Activated naive CD8-positive, alpha-beta T cell treated with anti-CD3 and anti-CD28 coated beads for 36 hours (primary cell): Measurements from ENCODE around the gene DTYMK. TPM values are rescaled to one million over a fixed set of nuclear protein-coding genes. Genes with fewer than 3 reads are reported as not detected.
"Not testable (repeated sequence)": the region's sequence is repeated elsewhere in the genome, so short reads cannot be mapped to it uniquely, and the experiment has no call there.

Experiments
- DNase-seq: peaks from one replicate; pipeline ENCODE4 v3.0.0; 2021
- H3K27ac Mint-ChIP-seq: one replicate; pipeline ENCODE4 v1.8.0; 2022; ENCODE audit warnings: mild to moderate bottlenecking, moderate library complexity, mixed read lengths
- H3K27me3 Mint-ChIP-seq: one replicate; pipeline ENCODE4 v1.8.0; 2022; ENCODE audit warnings: mild to moderate bottlenecking, mixed read lengths
- H3K36me3 Mint-ChIP-seq: one replicate; pipeline ENCODE4 v1.8.0; 2021; ENCODE audit warnings: mild to moderate bottlenecking, mixed read lengths
- H3K4me1 Mint-ChIP-seq: one replicate; pipeline ENCODE4 v1.8.0; 2021; ENCODE audit warnings: mixed read lengths
- H3K4me3 Mint-ChIP-seq: one replicate; pipeline ENCODE4 v1.8.0; 2022; ENCODE audit warnings: mild to moderate bottlenecking, moderate library complexity, mixed read lengths
- H3K9me3 Mint-ChIP-seq: one replicate; pipeline ENCODE4 v1.8.0; 2022; ENCODE audit warnings: mixed read lengths
- total RNA-seq, 2 experiments: library from RNA; stranded (reverse); gene quantifications; one replicate each; pipeline ENCODE4 v1.2.3, GENCODE V29; 2021

Gene DTYMK
- total RNA-seq, 2 experiments from 2014 or later: 116 to 121 TPM

DNA sequence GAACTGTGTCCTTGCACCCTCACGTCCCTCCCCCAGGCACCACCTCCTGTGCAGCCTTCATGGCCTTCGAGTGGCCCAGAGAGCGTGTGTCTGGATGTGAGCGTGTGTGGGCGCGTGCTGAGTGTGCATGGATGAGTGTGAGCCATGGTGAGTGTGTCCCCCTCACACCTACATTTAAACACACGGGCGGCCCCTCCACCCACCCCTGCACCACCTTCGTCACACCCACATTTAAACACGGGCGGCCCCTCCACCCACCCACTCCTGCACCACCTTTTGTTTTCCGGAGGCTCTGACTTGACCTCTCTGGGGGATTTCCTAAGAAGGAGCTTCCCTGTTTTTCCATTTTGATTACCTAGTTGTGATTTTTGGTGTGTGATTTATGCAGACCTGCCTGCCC, 17.8 kb downstream of the DTYMK start:
- Mint-ChIP-seq H3K4me3 (no peak overlapping the region), H3K9me3 (no peaks in the 10 kb centered on the region), H3K27me3 (no peaks in the 10 kb centered on the region), H3K4me1 (peaks cover 7% of the 10 kb centered on the region), H3K36me3 (peaks cover 5% of the 10 kb centered on the region), H3K27ac (no peak overlapping the region)
- no peak for DNase-seq

DNA sequence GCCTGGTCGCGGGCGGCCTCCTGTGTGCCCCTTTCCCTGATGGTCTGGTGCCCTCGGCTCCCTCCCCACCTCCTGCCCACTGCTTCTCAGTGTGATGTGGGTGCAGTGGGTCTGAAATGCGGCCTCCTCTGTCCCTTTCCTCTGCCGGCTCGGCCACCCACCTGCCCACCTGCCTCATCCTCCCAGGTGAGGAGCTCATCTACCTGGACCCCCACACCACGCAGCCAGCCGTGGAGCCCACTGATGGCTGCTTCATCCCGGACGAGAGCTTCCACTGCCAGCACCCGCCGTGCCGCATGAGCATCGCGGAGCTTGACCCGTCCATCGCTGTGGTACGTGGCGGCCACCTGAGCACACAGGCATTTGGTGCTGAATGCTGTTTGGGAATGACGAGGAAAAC, 18.3 kb downstream of the DTYMK start:
- Mint-ChIP-seq H3K4me3 (no peak overlapping the region), H3K27ac (no peak overlapping the region), H3K9me3 (no peaks in the 10 kb centered on the region), H3K27me3 (no peaks in the 10 kb centered on the region), H3K36me3 (peaks cover 5% of the 10 kb centered on the region), H3K4me1 (peaks cover 5% of the 10 kb centered on the region)
- no peak for DNase-seq

DNA sequence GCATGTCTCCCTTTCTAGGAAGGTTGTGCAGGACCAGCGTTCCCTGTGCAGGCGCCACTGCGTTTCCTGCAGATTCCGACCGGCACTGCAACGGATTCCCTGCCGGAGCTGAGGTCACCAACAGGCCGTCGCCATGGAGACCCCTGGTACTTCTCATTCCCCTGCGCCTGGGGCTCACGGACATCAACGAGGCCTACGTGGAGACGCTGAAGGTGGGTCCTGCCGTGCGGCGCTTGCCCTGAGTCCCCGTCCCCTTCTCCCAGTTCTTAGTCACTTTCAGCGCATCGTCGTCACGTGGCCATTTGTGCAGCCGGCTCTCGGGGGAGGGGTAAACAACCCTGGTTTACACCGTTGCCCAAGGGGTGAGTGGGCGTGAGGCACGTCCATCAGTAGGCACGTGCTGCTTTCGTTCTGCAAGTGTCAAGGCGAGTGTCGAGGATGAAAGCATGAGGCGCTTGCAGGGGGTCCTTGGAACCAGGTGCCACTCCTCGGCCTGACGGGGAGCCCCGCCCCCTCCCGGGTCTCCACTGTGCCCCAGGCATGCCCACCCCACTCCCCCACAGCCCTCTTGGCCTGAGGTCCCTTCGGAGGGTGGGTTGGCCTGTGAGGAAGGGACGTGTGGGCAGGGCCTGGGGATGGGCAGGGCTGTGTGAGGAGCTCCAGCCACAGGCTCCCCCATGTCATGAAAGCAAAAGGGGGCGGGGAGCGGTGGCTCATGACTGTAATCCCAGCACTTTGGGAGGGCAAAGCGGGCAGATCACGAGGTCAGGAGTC, 19.8 kb downstream of the DTYMK start:
- H3K4me1 Mint-ChIP-seq: peaks cover 5% of the 10 kb centered on the region
- no peak for DNase-seq

DNA sequence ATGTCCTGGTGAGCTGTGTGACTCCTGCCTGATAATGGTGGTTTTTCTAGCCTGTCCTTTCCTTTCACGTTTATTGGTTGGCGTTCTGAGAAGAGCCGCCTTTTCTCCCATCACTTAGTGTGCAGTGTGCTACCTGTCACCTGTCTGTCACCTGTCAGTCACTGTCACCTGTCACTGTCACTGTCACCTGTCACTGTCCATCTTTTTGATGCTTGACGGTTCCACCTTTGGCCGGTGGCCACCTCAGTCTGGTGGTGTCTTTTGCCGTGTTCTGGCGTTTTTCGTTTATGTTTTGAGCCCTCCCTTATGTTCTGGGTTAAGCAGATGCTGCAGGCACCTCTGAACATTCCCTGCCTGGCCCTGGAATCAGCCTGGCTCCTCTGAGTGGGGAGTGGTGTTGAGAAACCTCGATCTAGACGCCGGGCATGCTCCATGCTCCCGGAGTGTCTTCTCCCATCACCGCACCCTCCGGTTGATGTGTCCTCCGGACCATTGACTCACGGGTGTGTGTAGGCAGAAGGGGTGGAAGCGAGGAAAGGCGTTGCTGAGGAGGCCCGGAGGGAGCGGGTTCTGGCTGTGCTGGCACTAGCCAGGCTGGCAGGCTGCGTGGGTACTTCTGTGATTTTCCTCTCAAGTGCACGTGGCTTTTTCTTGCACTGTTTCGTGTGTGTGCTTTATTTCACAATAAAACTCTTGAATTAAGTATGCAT, 20.7 kb downstream of the DTYMK start:
- H3K9me3 Mint-ChIP-seq: no peaks in the 10 kb centered on the region
- peaks cover 5% of the 10 kb centered on the region for H3K36me3 Mint-ChIP-seq
- H3K4me1 Mint-ChIP-seq: peaks cover 5% of the 10 kb centered on the region
- H3K4me3 Mint-ChIP-seq: no peak overlapping the region
- no peak overlapping the region for H3K27ac Mint-ChIP-seq
- no peaks in the 10 kb centered on the region for H3K27me3 Mint-ChIP-seq
- no peak for DNase-seq

More for the DNA sequence above, 19.8 kb downstream of the DTYMK start:
- Mint-ChIP-seq H3K27ac (no peak overlapping the region), H3K36me3 (peaks cover 5% of the 10 kb centered on the region), H3K4me3 (no peak overlapping the region), H3K27me3 (no peaks in the 10 kb centered on the region), H3K9me3 (no peaks in the 10 kb centered on the region)

DNA sequence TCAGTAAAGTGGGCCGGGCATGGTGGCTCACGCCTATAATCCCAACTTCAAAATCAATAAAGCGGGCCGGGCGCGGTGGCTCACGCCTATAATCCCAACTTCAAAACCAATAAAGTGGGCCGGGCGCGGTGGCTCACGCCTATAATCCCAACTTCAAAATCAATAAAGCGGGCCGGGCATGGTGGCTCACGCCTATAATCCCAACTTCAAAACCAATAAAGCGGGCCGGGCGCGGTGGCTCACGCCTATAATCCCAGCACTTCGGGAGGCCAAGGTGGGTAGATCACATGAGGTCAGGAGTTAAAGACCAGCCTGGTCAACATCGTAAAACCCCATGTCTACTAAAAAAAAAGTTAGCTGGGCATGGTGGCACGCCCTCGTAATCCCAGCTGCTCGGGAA, 23.9 kb downstream of the DTYMK start:
- not testable (repeated sequence) for H3K27ac Mint-ChIP-seq, DNase-seq, H3K9me3 Mint-ChIP-seq, H3K4me3 Mint-ChIP-seq, H3K4me1 Mint-ChIP-seq, H3K27me3 Mint-ChIP-seq
- H3K36me3 Mint-ChIP-seq: peaks cover 11% of the 10 kb centered on the region

DNA sequence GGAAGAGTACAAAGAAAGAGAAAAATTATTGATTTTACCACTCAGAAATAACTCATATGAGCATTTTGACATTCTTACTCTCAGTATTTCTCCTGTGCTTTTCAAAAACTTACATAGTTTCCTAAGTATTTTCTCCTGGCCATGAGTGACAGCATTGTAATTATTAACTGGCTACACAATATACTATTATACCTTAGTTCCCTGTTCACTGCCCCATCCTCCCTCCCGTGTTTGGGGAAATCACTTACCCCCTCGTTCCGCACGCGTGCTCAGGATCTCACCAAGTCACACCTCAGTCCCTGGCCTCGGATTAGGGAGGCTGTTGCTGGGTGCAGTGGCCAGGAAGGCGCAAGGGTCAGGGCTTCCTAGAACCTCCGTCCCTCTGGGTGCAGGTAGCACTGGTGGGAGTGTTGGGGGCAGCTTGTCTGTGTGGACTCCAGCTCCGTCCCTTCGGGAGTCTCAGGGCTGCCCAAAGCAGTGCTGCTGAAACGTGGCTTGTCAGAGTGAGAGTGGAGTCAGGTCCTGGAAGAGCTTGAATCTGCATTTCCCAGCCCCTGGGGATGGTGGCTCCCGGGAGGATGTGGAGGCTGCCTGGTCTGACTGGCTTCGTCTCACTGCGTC, 25.9 kb downstream of the DTYMK start:
- Mint-ChIP-seq H3K27ac (no peak overlapping the region), H3K27me3 (no peaks in the 10 kb centered on the region), H3K9me3 (no peaks in the 10 kb centered on the region), H3K4me3 (no peak overlapping the region), H3K4me1 (peaks cover 5% of the 10 kb centered on the region), H3K36me3 (peaks cover 18% of the 10 kb centered on the region)
- no peak for DNase-seq

DNA sequence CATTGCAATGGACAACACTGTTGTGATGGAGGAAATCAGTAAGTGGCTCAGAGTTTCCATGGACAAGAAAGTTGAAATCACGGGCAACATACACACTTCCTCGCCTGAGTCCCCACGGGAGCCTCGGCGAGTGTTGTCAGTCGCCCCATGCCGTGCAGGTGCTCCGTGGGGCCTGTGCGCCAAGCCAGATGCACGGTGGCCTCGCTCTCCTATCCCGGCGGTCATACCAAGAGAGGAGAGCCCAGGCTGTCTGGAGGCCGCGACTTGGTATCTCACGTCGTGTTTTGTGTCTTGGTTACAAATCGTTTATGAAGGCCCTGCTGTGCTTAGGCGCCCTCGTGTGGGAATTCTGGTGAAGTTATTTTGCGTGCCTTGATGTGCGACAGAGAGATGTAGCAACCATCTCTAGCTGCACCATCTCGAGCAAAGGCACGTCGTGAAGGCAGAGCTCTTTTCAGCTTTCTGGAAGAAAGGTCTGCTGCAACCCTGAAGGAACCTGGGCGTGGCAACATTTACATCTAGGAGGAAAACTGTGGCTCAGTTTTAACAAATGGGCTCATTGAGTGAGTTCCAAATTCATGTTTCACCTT, 27.4 kb downstream of the DTYMK start:
- Mint-ChIP-seq H3K9me3 (no peaks in the 10 kb centered on the region), H3K27ac (no peak overlapping the region), H3K36me3 (peaks cover 22% of the 10 kb centered on the region), H3K4me1 (no peaks in the 10 kb centered on the region), H3K4me3 (no peak overlapping the region), H3K27me3 (no peaks in the 10 kb centered on the region)
- DNase-seq: peak; percentile 23

DNA sequence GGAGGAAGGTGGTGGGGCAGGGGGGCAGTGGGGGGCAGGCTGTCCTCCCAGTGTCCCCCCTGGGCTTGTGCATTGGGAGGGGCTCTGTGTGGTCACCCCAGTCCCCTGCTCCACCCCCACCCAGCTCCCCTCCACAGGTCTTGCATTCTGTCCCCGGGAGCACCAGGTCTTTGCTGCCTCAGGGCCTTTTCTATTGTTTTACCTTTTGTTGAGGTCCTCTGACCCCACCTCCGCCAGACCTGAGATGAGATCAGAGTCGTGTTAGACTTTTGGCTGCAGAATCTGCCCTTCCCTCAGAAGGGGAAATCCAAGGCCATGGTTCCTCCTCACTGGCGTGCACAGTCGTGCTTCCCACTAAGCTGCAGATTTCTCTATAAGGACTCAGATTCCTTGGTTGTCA, 28.3 kb downstream of the DTYMK start:
- no peaks in the 10 kb centered on the region for H3K9me3 Mint-ChIP-seq
- no peak overlapping the region for H3K4me3 Mint-ChIP-seq
- peaks cover 22% of the 10 kb centered on the region for H3K36me3 Mint-ChIP-seq
- no peak overlapping the region for H3K27ac Mint-ChIP-seq
- no peaks in the 10 kb centered on the region for H3K27me3 Mint-ChIP-seq
- H3K4me1 Mint-ChIP-seq: no peaks in the 10 kb centered on the region
- no peak for DNase-seq

DNA sequence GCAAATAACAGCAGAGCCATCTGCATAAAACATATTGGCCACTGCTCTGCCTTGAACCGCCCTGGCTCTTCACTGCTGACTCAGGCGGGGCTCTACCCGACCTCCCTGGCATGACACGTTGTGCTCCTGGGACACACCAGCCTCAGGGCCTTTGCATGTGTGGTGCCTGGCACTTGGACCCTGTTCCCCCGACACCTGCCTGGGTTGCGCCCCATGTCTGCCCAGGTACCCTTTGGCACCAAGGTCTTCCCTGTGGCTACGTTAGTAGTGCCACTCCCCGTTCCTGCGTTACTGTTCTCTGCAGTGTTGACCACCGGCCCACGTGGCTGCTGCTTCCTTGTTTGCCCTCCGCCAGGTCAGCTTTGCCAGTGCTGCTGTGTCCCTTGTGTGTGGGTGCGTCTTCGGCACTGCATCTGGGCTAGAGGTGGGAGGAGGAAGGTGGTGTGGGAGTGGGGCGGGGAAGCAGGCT, 28.8 kb downstream of the DTYMK start:
- peaks cover 22% of the 10 kb centered on the region for H3K36me3 Mint-ChIP-seq
- no peaks in the 10 kb centered on the region for H3K4me1 Mint-ChIP-seq
- no peak for DNase-seq
- H3K4me3 Mint-ChIP-seq: no peak overlapping the region
- H3K9me3 Mint-ChIP-seq: no peaks in the 10 kb centered on the region
- no peak overlapping the region for H3K27ac Mint-ChIP-seq
- no peaks in the 10 kb centered on the region for H3K27me3 Mint-ChIP-seq

DNA sequence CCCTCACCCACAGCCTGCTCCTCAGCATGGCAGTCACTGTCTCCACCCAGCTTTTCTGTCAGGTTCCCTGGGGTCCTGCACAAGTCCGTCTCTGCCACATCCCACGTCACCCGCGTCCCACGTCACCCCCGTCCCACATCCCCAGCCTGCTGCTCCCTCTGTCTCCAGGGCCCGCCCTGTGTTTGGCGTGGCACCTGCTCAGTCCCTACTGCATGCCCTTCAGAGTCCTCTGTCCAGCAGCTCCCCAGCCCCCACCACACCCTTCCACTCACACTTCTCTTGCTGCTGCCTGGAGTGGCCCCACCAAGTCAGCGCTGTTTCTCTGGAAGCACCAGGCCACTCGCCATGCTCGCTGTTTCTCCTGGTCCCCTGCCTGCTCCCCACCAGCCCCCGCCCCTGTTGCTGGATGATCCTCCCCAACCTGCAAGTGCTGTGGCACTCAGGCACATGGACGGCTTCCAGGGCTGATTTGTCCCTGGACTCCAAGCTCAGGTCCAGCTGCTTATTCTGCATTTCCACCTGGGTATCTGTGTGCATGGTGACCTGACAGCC, 30.3 kb downstream of the DTYMK start:
- DNase-seq: no peak
- Mint-ChIP-seq H3K4me3 (no peak overlapping the region), H3K9me3 (no peaks in the 10 kb centered on the region), H3K27ac (no peak overlapping the region), H3K4me1 (no peaks in the 10 kb centered on the region), H3K36me3 (peaks cover 24% of the 10 kb centered on the region), H3K27me3 (no peaks in the 10 kb centered on the region)

DNA sequence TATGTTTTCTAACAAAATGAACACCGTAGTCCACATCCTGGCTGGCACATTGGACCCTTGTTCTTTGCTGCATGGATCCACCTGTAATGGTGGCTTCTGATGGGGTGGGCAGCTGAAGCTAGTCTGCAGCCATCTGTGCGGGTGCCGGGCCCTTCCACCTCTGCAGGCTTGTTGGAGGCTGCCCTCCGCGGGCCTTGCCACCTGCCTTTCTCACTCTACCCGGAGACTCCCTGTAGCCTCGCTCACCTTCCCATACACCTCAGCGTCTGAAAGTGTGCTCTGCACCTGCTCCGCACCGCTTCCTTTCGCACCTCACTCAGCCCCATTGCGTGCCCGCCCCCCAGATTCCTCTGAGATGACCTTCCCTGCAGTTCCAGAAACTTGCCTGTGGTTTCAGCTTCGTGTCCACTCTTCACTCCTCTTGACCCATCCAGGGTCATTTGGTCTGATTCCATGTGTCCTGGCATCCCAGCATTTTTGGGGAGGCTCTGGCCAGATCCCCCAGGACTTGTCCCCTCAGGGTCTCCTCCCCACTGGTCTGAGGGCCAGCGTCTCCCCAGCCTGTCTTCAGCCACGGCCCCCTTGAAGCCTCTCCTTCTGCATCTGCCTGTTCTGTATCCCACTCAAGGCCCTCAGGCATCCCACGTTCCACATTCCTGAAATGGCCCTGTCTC, 31.0 kb downstream of the DTYMK start:
- H3K9me3 Mint-ChIP-seq: no peaks in the 10 kb centered on the region
- no peak for DNase-seq
- no peaks in the 10 kb centered on the region for H3K4me1 Mint-ChIP-seq
- H3K4me3 Mint-ChIP-seq: no peak overlapping the region
- H3K27me3 Mint-ChIP-seq: no peaks in the 10 kb centered on the region
- H3K27ac Mint-ChIP-seq: no peak overlapping the region
- peaks cover 21% of the 10 kb centered on the region for H3K36me3 Mint-ChIP-seq

DNA sequence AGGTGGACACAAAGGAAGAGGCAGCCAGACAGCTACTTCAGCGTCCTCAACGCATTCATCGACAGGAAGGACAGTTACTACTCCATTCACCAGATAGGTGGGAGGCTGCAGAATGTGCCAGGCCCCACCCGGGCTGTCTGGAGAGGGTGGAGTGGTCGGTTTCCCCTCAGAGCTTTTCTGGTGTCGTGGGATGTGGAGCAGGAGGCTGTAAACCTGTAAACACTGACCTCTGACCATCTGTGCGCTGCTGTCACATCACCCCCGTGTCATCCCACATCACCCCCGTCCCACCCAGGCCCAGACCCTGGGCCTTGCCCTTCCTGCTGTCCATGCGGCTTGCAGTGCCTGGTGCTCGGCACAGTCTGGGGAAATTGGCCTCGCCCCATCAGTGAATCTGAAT, 32.1 kb downstream of the DTYMK start:
- Mint-ChIP-seq H3K27ac (no peak overlapping the region), H3K36me3 (peaks cover 15% of the 10 kb centered on the region)

DNA sequence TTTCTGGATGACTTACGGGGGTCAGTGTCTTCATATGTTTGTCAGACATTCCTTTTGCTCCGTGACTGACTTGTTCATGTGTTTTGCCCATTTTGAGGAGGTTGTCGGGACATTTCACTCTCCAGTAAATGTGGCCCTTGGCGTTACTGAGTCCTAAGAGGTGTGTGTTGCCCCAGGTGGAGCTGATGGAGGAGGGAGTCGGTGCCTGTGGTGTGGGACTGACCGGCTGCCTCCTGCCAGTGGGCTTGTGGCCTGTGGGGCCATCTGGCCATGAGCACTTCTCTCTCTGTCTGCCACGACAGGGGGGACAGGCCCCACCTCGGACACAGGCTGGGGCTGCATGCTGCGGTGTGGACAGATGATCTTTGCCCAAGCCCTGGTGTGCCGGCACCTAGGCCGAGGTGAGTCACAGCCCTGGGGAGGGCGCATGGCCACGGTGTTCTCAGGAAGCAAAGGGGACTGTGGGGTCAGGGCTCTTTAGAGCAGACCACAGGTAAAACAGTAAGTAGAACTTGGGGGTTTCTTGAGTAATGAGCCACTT, 33.3 kb downstream of the DTYMK start:
- Mint-ChIP-seq H3K27me3 (no peaks in the 10 kb centered on the region), H3K4me3 (no peak overlapping the region), H3K27ac (no peak overlapping the region), H3K9me3 (no peaks in the 10 kb centered on the region), H3K4me1 (peaks cover 9% of the 10 kb centered on the region), H3K36me3 (peaks cover 15% of the 10 kb centered on the region)
- DNase-seq: no peak

More for the DNA sequence above, 32.1 kb downstream of the DTYMK start:
- no peaks in the 10 kb centered on the region for H3K27me3 Mint-ChIP-seq
- no peak overlapping the region for H3K4me3 Mint-ChIP-seq
- DNase-seq: no peak
- peaks cover 3% of the 10 kb centered on the region for H3K4me1 Mint-ChIP-seq
- H3K9me3 Mint-ChIP-seq: no peaks in the 10 kb centered on the region

DNA sequence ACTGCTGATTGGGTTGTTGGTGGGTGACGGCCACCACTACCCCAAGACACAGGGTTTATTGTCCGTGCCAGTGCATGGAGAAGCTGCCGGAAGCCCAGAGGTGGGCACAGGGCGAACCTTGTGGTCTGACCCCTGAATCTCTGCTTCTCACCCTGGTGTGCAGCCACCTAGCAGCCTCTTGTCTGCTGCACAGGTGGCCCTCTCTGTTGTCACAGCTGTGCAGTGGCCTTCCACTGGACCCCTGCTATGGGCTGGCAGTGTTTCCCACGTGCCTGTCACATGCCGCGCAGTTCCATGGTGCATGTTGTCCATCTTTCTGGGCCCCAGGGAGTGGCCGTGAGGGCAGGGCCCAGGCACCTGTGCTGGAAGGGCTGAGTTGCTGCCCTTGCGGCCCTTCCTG, 33.9 kb downstream of the DTYMK start:
- Mint-ChIP-seq H3K36me3 (peaks cover 14% of the 10 kb centered on the region), H3K4me3 (no peak overlapping the region), H3K27me3 (no peaks in the 10 kb centered on the region), H3K9me3 (no peaks in the 10 kb centered on the region), H3K27ac (no peak overlapping the region), H3K4me1 (peaks cover 9% of the 10 kb centered on the region)
- DNase-seq: no peak
